Measurements from ENCODE around the gene CCDC169.

The CCDC169 gene

DNA sequence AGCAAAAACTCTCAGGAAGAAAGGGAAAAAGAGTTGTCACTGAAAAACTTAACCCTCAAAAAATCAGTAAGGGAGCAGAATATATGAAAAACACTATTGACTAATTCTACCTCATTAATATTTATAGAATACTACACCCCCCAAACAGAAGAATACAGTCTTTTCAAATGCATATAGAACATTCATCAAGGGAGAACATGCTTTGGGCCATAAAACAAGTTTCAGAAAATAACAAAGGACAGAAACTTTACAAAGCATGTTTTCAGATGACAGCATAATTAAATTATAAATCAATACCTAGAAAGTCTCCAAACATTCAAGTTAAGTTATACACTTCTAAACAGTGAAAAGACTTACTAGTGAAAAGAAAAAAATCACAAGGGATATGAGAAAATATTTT lies 113.7 kb downstream of the CCDC169 start:
- Histone ChIP-seq H3K27ac (ENCODE audit: extremely low read depth, low read depth, low read length) (no peak overlapping the region), H3K36me3 (ENCODE audit: control insufficient read depth in 2 of 2, insufficient read depth in 1 of 2, low read length in 2 of 2) (no peaks in the 10 kb centered on the region), H3K9me3 (ENCODE audit: control insufficient read depth, insufficient read depth, low read depth, low read length) (no peaks in the 10 kb centered on the region), H3K4me1 (ENCODE audit: control insufficient read depth, insufficient read depth, low read length) (no peaks in the 10 kb centered on the region), H3K4me3 (ENCODE audit: low read depth, low read length) (no peak overlapping the region)
- TF ChIP-seq, protein P1, sequence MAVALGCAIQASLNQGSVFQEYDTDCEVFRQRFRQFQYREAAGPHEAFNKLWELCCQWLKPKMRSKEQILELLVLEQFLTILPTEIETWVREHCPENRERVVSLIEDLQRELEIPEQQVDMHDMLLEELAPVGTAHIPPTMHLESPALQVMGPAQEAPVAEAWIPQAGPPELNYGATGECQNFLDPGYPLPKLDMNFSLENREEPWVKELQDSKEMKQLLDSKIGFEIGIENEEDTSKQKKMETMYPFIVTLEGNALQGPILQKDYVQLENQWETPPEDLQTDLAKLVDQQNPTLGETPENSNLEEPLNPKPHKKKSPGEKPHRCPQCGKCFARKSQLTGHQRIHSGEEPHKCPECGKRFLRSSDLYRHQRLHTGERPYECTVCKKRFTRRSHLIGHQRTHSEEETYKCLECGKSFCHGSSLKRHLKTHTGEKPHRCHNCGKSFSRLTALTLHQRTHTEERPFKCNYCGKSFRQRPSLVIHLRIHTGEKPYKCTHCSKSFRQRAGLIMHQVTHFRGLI (tag by site-specific recombination; IDR thresholded peaks at IDR 0.05), result no peak
- no peak for TF ChIP-seq GLI4 (tag by site-specific recombination; IDR thresholded peaks at IDR 0.05)
- TF ChIP-seq ZNF335 (tag by site-specific recombination; conservative IDR thresholded peaks at IDR 0.05), result no peak
- TF ChIP-seq SALL2 (tag by site-specific recombination; IDR thresholded peaks at IDR 0.05; ENCODE audit: borderline replicate concordance), result no peak
- no peak for TF ChIP-seq ZNF19 (tag by site-specific recombination; IDR thresholded peaks at IDR 0.05; ENCODE audit: low read depth)
- TF ChIP-seq ZNF48 (tag by site-specific recombination; IDR thresholded peaks at IDR 0.05), result no peak
- TF ChIP-seq TRIM28 (IDR thresholded peaks at IDR 0.05; ENCODE audit: borderline replicate concordance, low read length), result no peak
- TF ChIP-seq ZNF121 (tag by site-specific recombination; IDR thresholded peaks at IDR 0.05), result no peak
- no peak for TF ChIP-seq ZNF585B (tag by site-specific recombination; IDR thresholded peaks at IDR 0.05)
- TF ChIP-seq ZNF747 (tag by site-specific recombination; IDR thresholded peaks at IDR 0.05), result no peak
- no peak for TF ChIP-seq ZBTB8A (tag by site-specific recombination; IDR thresholded peaks at IDR 0.05)
- ChIA-PET CTCF (no interaction called here), POLR2A (no interaction called here)
